ENCODE measurements around the gene PSMD12. TPM values are rescaled to one million over a fixed set of nuclear protein-coding genes. Genes with fewer than 3 reads are reported as not detected.

PSMD12 gene
- polyA plus RNA-seq, 1 of the 3 experiments (the other 2 are of a cell fraction): 31.4 TPM

- Histone ChIP-seq H3K4me2 (no peak overlapping the region), H3K4me1 (ENCODE audit: control insufficient read depth in 1 of 2, insufficient read depth in 2 of 2, low read depth in 1 of 2, low read length in 1 of 2) (no peaks in the 10 kb centered on the region), H3K9ac (no peak overlapping the region), H3K9me2 (no peaks in the 10 kb centered on the region), H3K36me3 (replicated peaks in 1 of 2; ENCODE audit: control insufficient read depth in 1 of 2, insufficient read depth in 2 of 2, low read length in 1 of 2) (no peaks in the 10 kb centered on the region), H3K9me3 (no peaks in the 10 kb centered on the region), H2AFZ (ENCODE audit: low read depth) (no peak overlapping the region), H4K20me1 (ENCODE audit: insufficient read depth) (no peaks in the 10 kb centered on the region), H3K79me2 (ENCODE audit: insufficient read depth) (peaks cover 22% of the 10 kb centered on the region; the same call in 1 of the 2 replicates), H3K27ac (ENCODE audit: low read depth in 2 of 2, low read length in 1 of 2) (no peak overlapping the region), H3K27me3 (ENCODE audit: insufficient read depth) (no peaks in the 10 kb centered on the region), H3K4me3 (ENCODE audit: low read depth in 2 of 2, low read length in 1 of 2) (no peak overlapping the region), H3F3A (replicated peaks; ENCODE audit: insufficient read depth) (peaks cover 5% of the 10 kb centered on the region)
- TF ChIP-seq EP300 (IDR thresholded peaks at IDR 0.05; ENCODE audit: borderline replicate concordance in 1 of 2, low read depth in 1 of 2, low read length in 1 of 2) (no peak), JUND (IDR thresholded peaks at IDR 0.05) (no peak), SMC3 (IDR thresholded peaks at IDR 0.05; ENCODE audit: low read depth, low read length) (no peak), RCOR1 (IDR thresholded peaks at IDR 0.05; ENCODE audit: low read length) (no peak), SIN3A (IDR thresholded peaks at IDR 0.05; ENCODE audit: borderline replicate concordance, low read depth, low read length) (no peak), PBX3 (IDR thresholded peaks at IDR 0.05) (no peak)
- WGBS (ENCODE audit: low lambda C conversion rate): 80% methylated on average over 2 of the region's 2 CpGs
- no peak for DNase-seq
- CTCF ChIA-PET: interaction anchor here (1.1 to 2.5 kb wide), 2 partner anchors 25 to 62 kb away, joined by 3 to 14 read pairs; no protein-coding TSS in a partner anchor
- POLR2A ChIA-PET: no interaction called here
Measured at GRCh38 chr17:67412941-67413340, 46.6 kb upstream of the PSMD12 start.

GRCh38 chr17:67412032-67412431 lies 45.7 kb upstream of the PSMD12 start:
- Histone ChIP-seq H3F3A (replicated peaks; ENCODE audit: insufficient read depth) (peaks cover 5% of the 10 kb centered on the region), H3K9ac (no peak overlapping the region), H3K79me2 (ENCODE audit: insufficient read depth) (peaks cover 23% of the 10 kb centered on the region; the same call in 1 of the 2 replicates), H3K36me3 (replicated peaks in 1 of 2; ENCODE audit: control insufficient read depth in 1 of 2, insufficient read depth in 2 of 2, low read length in 1 of 2) (no peaks in the 10 kb centered on the region), H4K20me1 (ENCODE audit: insufficient read depth) (no peaks in the 10 kb centered on the region), H3K4me3 (ENCODE audit: low read depth in 2 of 2, low read length in 1 of 2) (no peak overlapping the region), H3K4me1 (ENCODE audit: control insufficient read depth in 1 of 2, insufficient read depth in 2 of 2, low read depth in 1 of 2, low read length in 1 of 2) (no peaks in the 10 kb centered on the region), H3K4me2 (no peak overlapping the region), H3K9me2 (no peaks in the 10 kb centered on the region), H3K27me3 (ENCODE audit: insufficient read depth) (no peaks in the 10 kb centered on the region), H3K9me3 (no peaks in the 10 kb centered on the region), H2AFZ (ENCODE audit: low read depth) (no peak overlapping the region), H3K27ac (ENCODE audit: low read depth in 2 of 2, low read length in 1 of 2) (no peak overlapping the region)
- ChIA-PET CTCF (interaction anchor here (1.1 to 2.5 kb wide), 2 partner anchors 25 to 63 kb away, joined by 3 to 14 read pairs; no protein-coding TSS in a partner anchor), POLR2A (no interaction called here)
- no peak for DNase-seq
- TF ChIP-seq PBX3 (IDR thresholded peaks at IDR 0.05) (no peak), MXI1 (IDR thresholded peaks at IDR 0.05; ENCODE audit: low read depth, low read length) (no peak), TEAD4 (IDR thresholded peaks at IDR 0.05; ENCODE audit: borderline replicate concordance, insufficient read depth) (no peak)
- WGBS (ENCODE audit: low lambda C conversion rate): 77% methylated on average over 4 of the region's 4 CpGs

- Histone ChIP-seq H3K27ac (ENCODE audit: low read depth in 2 of 2, low read length in 1 of 2) (no peak overlapping the region), H3K36me3 (replicated peaks in 1 of 2; ENCODE audit: control insufficient read depth in 1 of 2, insufficient read depth in 2 of 2, low read length in 1 of 2) (no peaks in the 10 kb centered on the region), H3K9ac (no peak overlapping the region), H3K9me3 (no peaks in the 10 kb centered on the region), H3K4me3 (ENCODE audit: low read depth in 2 of 2, low read length in 1 of 2) (no peak overlapping the region), H3K79me2 (ENCODE audit: insufficient read depth) (peaks cover 26% of the 10 kb centered on the region; the same call in 1 of the 2 replicates), H3K27me3 (ENCODE audit: insufficient read depth) (no peaks in the 10 kb centered on the region), H2AFZ (ENCODE audit: low read depth) (no peak overlapping the region), H3K9me2 (no peaks in the 10 kb centered on the region), H4K20me1 (ENCODE audit: insufficient read depth) (no peaks in the 10 kb centered on the region), H3K4me1 (ENCODE audit: control insufficient read depth in 1 of 2, insufficient read depth in 2 of 2, low read depth in 1 of 2, low read length in 1 of 2) (no peaks in the 10 kb centered on the region), H3F3A (replicated peaks; ENCODE audit: insufficient read depth) (peaks cover 5% of the 10 kb centered on the region), H3K4me2 (no peak overlapping the region)
- DNase-seq: no peak
- ChIA-PET CTCF (interaction anchor here (0.8 to 2.5 kb wide), 2 partner anchors 32 to 64 kb away, joined by 3 to 14 read pairs; no protein-coding TSS in a partner anchor), POLR2A (no interaction called here)
- WGBS (ENCODE audit: low lambda C conversion rate): 93% methylated on average over 4 of the region's 4 CpGs
- TF ChIP-seq FOXM1 (IDR thresholded peaks at IDR 0.05; ENCODE audit: low read depth) (no peak), JUND (IDR thresholded peaks at IDR 0.05) (no peak), FOSL2 (IDR thresholded peaks at IDR 0.05; ENCODE audit: borderline replicate concordance, low read depth) (no peak), SMC3 (IDR thresholded peaks at IDR 0.05; ENCODE audit: low read depth, low read length) (no peak), FOXJ3 (CRISPR knock-in tag; IDR thresholded peaks at IDR 0.05) (no peak), RFX5 (IDR thresholded peaks at IDR 0.05; ENCODE audit: low read length) (no peak), POLR2AphosphoS5 (IDR thresholded peaks at IDR 0.05; ENCODE audit: low read depth, low read length) (no peak), YY1 (IDR thresholded peaks at IDR 0.05; ENCODE audit: low read depth) (no peak), GABPA (IDR thresholded peaks at IDR 0.05; ENCODE audit: low read depth) (no peak), NRF1 (IDR thresholded peaks at IDR 0.05; ENCODE audit: low read depth, low read length) (no peak), SIN3A (IDR thresholded peaks at IDR 0.05; ENCODE audit: borderline replicate concordance, low read depth, low read length) (no peak), TAF1 (IDR thresholded peaks at IDR 0.05; ENCODE audit: borderline replicate concordance, low read depth, low read length) (no peak), CHD2 (IDR thresholded peaks at IDR 0.05; ENCODE audit: low read length, partially characterized antibody) (no peak), ZBTB33 (IDR thresholded peaks at IDR 0.05; ENCODE audit: borderline replicate concordance, low read depth) (no peak), TEAD4 (IDR thresholded peaks at IDR 0.05; ENCODE audit: borderline replicate concordance, insufficient read depth) (no peak), ELF1 (IDR thresholded peaks at IDR 0.05) (no peak)
Measured at GRCh38 chr17:67411397-67411796, 45.0 kb upstream of the PSMD12 start.

Data from SK-N-SH (cell line).